ENCODE measurements around the gene CYP4F8.
"Not testable (repeated sequence)": the region's sequence is repeated elsewhere in the genome, so short reads cannot be mapped to it uniquely, and the experiment has no call there.

The CYP4F8 gene

GRCh38 chr19:15644816-15645215 is 29.8 kb downstream of the CYP4F8 start:
- FAIRE-seq = no peak

GRCh38 chr19:15649526-15649925 is 34.5 kb downstream of the CYP4F8 start:
- no peak for FAIRE-seq

- FAIRE-seq = not testable (repeated sequence)
Observed at GRCh38 chr19:15650123-15650522, 35.1 kb downstream of the CYP4F8 start.

GRCh38 chr19:15651791-15652190 is 36.8 kb downstream of the CYP4F8 start:
- no peak for FAIRE-seq

GRCh38 chr19:15652559-15653278 is 37.7 kb downstream of the CYP4F8 start:
- FAIRE-seq = no peak

GRCh38 chr19:15656467-15656866 is 41.4 kb downstream of the CYP4F8 start:
- no peak for FAIRE-seq

- no peak for FAIRE-seq
Observed at GRCh38 chr19:15663247-15663646, 48.2 kb downstream of the CYP4F8 start.

GRCh38 chr19:15666186-15666585 is 51.2 kb downstream of the CYP4F8 start:
- no peak for FAIRE-seq

GRCh38 chr19:15666883-15667282 is 51.9 kb downstream of the CYP4F8 start:
- FAIRE-seq = no peak

GRCh38 chr19:15669440-15669839 is 54.4 kb downstream of the CYP4F8 start:
- FAIRE-seq = no peak

- FAIRE-seq = no peak
Observed at GRCh38 chr19:15669891-15670290, 54.9 kb downstream of the CYP4F8 start.

GRCh38 chr19:15671237-15671821 is 56.3 kb downstream of the CYP4F8 start:
- no peak for FAIRE-seq

- no peak for FAIRE-seq
Observed at GRCh38 chr19:15671891-15672579, 57.0 kb downstream of the CYP4F8 start.

GRCh38 chr19:15672580-15673175 is 57.7 kb downstream of the CYP4F8 start, which contains the start of gene CYP4F12:
CYP4F12 (plus strand) TSS chr19:15673087; CDS start chr19:15673530, 443 bp downstream.
- no peak for FAIRE-seq

GRCh38 chr19:15673176-15673654 is 58.2 kb downstream of the CYP4F8 start:
- FAIRE-seq = no peak

- no peak for FAIRE-seq
Observed at GRCh38 chr19:15675560-15675959, 60.5 kb downstream of the CYP4F8 start.

- FAIRE-seq = no peak
Observed at GRCh38 chr19:15679089-15679488, 64.1 kb downstream of the CYP4F8 start.

GRCh38 chr19:15679865-15680264 is 64.8 kb downstream of the CYP4F8 start:
- FAIRE-seq = not testable (repeated sequence)
